T47D (cell line): Measurements from ENCODE around the gene PARP16.

Source experiments
- DNase-seq, 2 experiments: peaks; one replicate each; pipeline versions ENCODE4 v3.0.0 to v3.0.0-alpha.2; 2011 to 2012; ENCODE audit warnings: low read depth in 1 of 2, low spot score in 1 of 2
- JUND ChIP-seq: IDR thresholded peaks from 2 replicates; pipeline ENCODE4 v1.6.1; 2012; ENCODE audit warnings: low read depth
- in situ Hi-C: cut with HindIII; loops from 2 replicates; pipeline ENCODE4 v1.10.0; 2016; ENCODE audit warnings: low sequenced_read_pairs, low pct_unique_long_range_greater_than_20kb

Gene PARP16

DNA sequence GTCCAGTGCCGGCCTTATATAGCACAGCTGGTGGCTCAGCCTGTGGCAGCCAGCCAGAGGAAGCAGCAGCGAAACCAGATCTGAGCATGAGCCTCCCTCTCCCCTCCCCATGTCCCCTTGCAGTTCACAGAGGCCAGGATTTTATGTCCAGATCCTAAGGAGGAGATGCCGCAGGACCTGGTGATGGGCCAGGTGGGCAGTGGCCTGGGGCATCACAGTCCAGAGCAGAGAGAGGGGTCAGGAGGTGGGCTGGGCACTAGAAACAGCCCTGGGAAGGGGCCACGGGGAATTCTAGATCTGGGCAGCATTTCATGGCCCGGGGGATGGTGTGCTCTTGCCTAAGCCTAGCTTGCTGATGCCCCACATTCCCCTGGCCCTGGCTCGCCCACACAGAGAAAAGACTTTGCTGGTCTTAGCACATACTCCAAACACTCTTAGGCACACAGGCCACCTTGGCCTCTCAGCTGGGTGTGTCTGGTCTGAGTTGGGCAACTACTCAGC, 75.2 kb downstream of the PARP16 start:
- no peak for TF ChIP-seq JUND
- DNase-seq, result no peak
- in situ Hi-C loops, result no loop called here

DNA sequence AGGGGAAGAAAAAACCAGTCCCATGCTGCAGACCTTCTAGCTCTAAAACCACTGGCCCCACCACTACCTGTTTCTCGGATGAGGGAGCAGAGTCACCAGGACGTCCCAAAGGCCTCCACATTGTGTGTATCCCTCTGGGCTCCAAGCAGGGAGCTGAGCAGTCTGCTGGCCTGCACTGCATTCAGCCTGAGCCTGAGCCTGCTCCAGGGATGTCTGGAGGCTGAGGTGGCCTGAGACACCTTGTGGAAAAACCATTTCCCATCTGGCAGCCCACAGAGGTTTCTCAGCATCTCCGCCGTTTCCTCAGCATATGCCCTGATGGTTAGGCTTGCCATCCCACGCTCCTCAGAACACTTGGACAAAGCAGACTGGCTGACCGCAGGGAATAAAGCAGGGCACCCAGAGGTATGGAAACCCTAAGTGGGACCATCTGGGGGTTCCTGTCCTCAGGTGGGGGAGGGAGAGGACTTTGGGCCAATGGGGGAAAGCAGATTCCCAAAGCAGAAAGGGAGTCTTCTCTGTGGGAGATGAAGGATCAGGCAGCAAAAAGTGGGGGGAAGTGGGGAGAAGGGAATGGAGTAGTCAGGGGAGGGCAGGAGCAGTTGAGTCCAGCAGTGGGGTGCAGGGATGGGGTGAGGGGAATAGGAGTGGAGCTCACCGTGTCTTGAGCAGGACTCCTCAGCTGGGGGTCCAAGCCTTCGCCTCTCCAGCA, 75.8 kb downstream of the PARP16 start, which contains the start of gene CILP:
TSS of gene CILP (minus strand) at position 704 of the 712 bp plus-strand sequence. CDS start 1,718 bp downstream, outside the sequence.
- DNase-seq, result no peak
- in situ Hi-C loops, result no loop called here
- no peak for TF ChIP-seq JUND

GRCh38 chr15:65209701-65210643, 76.7 kb downstream of the PARP16 start:
- in situ Hi-C loops, result no loop called here
- DNase-seq, result no peak
- no peak for TF ChIP-seq JUND

DNA sequence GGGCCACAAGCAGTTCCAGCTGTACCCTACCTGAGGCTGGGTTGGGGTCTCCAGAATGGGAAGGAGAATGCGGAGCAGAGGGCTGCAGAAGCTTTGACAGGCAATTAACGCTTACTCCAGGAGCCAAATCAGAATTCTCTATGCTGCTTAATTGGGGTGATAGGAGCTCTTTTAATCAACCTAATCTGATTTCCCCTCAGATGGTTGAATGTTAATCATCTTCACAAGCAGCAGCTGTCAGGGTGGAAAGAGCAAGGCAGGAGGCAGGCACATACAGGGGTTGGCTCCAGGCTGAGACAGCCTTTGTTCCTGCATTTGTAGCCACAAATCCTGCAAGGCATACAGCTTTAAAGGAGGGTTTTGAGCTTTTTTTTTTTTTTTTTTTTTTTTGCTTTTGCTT, 78.0 kb downstream of the PARP16 start:
- no peak for DNase-seq
- in situ Hi-C loops, result no loop called here
- no peak for TF ChIP-seq JUND
